NCI-H1436 treated with DMSO at 0.1 percent for 48 hours (cell line): ENCODE data around the gene ADD2.

Experiments
- DNase-seq: peaks from one replicate; lab custom pipeline; 2025; lab: John Stamatoyannopoulos, UW

The ADD2 gene

GRCh38 chr2:70785137-70785911 lies 17.3 kb upstream of the ADD2 start:
- no peak for DNase-seq

GRCh38 chr2:70784320-70784719 lies 16.3 kb upstream of the ADD2 start:
- no peak for DNase-seq

- DNase-seq = no peak
Measured at GRCh38 chr2:70779911-70780545, 12.0 kb upstream of the ADD2 start.

- no peak for DNase-seq
Measured at GRCh38 chr2:70779491-70779890, 11.5 kb upstream of the ADD2 start.

- no peak for DNase-seq
Measured at GRCh38 chr2:70778676-70779075, 10.7 kb upstream of the ADD2 start.

GRCh38 chr2:70777450-70777849 lies 9.4 kb upstream of the ADD2 start:
- no peak for DNase-seq

- DNase-seq = no peak
Measured at GRCh38 chr2:70776266-70776665, 8.3 kb upstream of the ADD2 start.

GRCh38 chr2:70775141-70775540 lies 7.1 kb upstream of the ADD2 start:
- DNase-seq = no peak

- no peak for DNase-seq
Measured at GRCh38 chr2:70772486-70773155, 4.6 kb upstream of the ADD2 start.

GRCh38 chr2:70771446-70771845 lies 3.4 kb upstream of the ADD2 start:
- DNase-seq = no peak

- DNase-seq = no peak
Measured at GRCh38 chr2:70769450-70769849, 1.4 kb upstream of the ADD2 start.

- no peak for DNase-seq
Measured at GRCh38 chr2:70768590-70769085, 638 bp upstream of the ADD2 start.

- no peak for DNase-seq
Measured at GRCh38 chr2:70767079-70767698, 811 bp downstream of the ADD2 start.

GRCh38 chr2:70766357-70767078 lies 1.5 kb downstream of the ADD2 start:
- no peak for DNase-seq

GRCh38 chr2:70765507-70765906 lies 2.5 kb downstream of the ADD2 start:
- DNase-seq = no peak

- no peak for DNase-seq
Measured at GRCh38 chr2:70759446-70759845, 8.6 kb downstream of the ADD2 start.

GRCh38 chr2:70757966-70758365 lies 10.0 kb downstream of the ADD2 start:
- no peak for DNase-seq

GRCh38 chr2:70757360-70757759 lies 10.6 kb downstream of the ADD2 start:
- DNase-seq = no peak

GRCh38 chr2:70756128-70756527 lies 11.9 kb downstream of the ADD2 start:
- DNase-seq = no peak

- DNase-seq = peak; percentile 57
Measured at GRCh38 chr2:70753902-70754301, 14.1 kb downstream of the ADD2 start.

GRCh38 chr2:70753031-70753430 lies 15.0 kb downstream of the ADD2 start:
- DNase-seq = no peak

GRCh38 chr2:70752396-70752795 lies 15.6 kb downstream of the ADD2 start:
- no peak for DNase-seq
